ENCODE data around the gene RABEP2.
"Not testable (repeated sequence)": the region's sequence is repeated elsewhere in the genome, so short reads cannot be mapped to it uniquely, and the experiment has no call there.

RABEP2 gene

DNA sequence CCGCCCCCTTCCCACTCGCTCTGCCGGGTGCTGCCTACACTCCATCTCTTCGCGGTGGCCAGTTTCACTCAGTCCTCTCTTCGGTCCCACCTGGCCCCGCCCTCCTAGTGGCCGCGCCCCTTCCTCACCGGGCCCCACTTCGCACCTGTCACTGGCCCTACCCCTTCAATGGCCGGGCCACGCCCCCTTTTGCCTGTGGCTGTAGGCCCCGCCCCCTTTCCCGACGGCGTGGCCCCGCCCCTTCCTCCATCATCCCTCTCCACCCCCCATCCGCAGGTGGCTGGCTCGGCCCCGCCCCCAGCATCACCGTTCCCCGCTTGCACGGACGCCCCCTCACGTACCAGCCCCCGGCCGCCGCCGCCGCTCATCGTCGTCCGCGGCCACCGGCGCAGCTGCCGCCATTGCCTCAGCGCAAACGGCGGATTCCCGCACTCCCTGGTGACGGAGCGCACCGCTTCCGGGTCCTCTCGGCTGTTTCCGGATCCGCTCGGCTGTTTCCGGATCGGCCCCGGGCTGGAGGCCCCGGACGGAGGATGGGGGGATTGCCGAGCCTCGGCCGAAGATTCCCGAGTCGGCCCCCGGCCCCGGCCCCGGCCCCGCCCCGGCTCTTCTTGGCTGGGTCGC is at the start of gene RABEP2:
Gene RABEP2 (minus strand): TSS at position 477 of the 624 bp plus-strand sequence. CDS start 75 bp downstream, at position 402.
- DNase-seq (ENCODE audit: extremely low spot score), result peak; percentile 99
- TF ChIP-seq NFRKB (IDR thresholded peaks at IDR 0.05), result no peak
- TF ChIP-seq ZNF384 (IDR thresholded peaks at IDR 0.05), result no peak
- no peak for TF ChIP-seq BHLHE40 (IDR thresholded peaks at IDR 0.05; ENCODE audit: borderline replicate concordance)
- TF ChIP-seq L3MBTL2 (conservative IDR thresholded peaks at IDR 0.05), result peak; percentile 71
- TF ChIP-seq ARNT (IDR thresholded peaks at IDR 0.05), result no peak
- no peak for TF ChIP-seq FOXK2 (IDR thresholded peaks at IDR 0.05)
- TF ChIP-seq LEF1 (IDR thresholded peaks at IDR 0.05; ENCODE audit: borderline replicate concordance), result no peak
- no peak for TF ChIP-seq SUZ12 (IDR thresholded peaks at IDR 0.05)
- TF ChIP-seq CTBP1 (IDR thresholded peaks at IDR 0.05; ENCODE audit: borderline replicate concordance), result no peak
- TF ChIP-seq HDGF (IDR thresholded peaks at IDR 0.05; ENCODE audit: borderline replicate concordance), result no peak
- no peak for TF ChIP-seq PKNOX1 (IDR thresholded peaks at IDR 0.05)
- peak; percentile 78; the same call in 1 of the 2 replicates for TF ChIP-seq ELF4 (IDR thresholded peaks at IDR 0.05)
- TF ChIP-seq FOXA1 (IDR thresholded peaks at IDR 0.05), result no peak
- no peak for TF ChIP-seq TARDBP (IDR thresholded peaks at IDR 0.05)
- TF ChIP-seq FOXM1 (IDR thresholded peaks at IDR 0.05; ENCODE audit: borderline replicate concordance), result no peak
- peak; percentile 74 for TF ChIP-seq SP1 (IDR thresholded peaks at IDR 0.05)
- CTCF ChIA-PET, result no interaction called here
- POLR2A ChIA-PET, result interaction anchor here (0.9 to 2.4 kb wide), 4 partner anchors 11 to 76 kb away, joined by 3 to 16 read pairs (median 6); no protein-coding TSS in a partner anchor

DNA sequence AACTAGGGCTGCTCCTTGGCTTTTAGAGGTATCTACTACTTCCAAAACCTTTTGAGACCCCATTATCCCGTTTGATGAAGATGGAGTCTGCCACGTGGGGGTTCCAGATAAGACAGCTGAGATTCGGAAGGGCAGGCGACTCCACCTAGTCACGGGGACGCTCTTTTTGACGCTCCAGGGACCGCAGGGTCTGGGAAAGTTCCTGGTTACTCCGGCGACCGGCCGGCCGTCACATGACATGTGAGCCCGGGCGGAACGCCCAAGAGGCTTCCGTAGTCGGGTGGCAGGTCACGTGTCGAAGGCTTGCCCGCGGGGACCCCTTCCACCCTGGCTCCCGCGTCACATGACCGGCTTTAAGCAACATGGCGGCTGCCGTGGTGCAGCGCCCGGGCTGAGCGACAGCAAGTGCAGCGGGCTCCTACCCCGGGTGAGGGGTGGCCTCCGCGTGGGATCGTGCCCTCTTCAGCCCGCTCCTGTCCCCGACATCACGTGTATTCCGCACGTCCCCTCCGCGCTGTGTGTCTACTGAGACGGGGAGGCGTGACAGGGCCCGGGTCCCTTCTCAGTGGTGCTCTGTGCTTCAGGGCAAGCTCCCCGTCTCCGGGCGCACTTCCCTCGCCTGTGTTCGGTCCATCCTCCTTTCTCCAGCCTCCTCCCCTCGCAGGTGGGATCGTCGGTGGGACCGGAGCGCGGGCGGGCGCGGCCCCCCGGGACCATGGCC is 49.6 kb upstream of the RABEP2 start, which contains the start of gene SPNS1:
Gene SPNS1 (plus strand): TSS at position 342 of the 721 bp plus-strand sequence. CDS start 374 bp downstream, at position 716.
- ChIA-PET POLR2A (interaction anchor here (1.0 to 1.9 kb wide), 5 partner anchors 8 to 129 kb away, joined by 3 to 19 read pairs (median 4); partner anchors contain the start of gene NFATC2IP), CTCF (interaction anchor here (0.7 to 0.8 kb wide), 2 partner anchors 21 to 29 kb away, joined by 3 to 8 read pairs; no protein-coding TSS in a partner anchor)

GRCh38 chr16:28974007-28974436 is 49.0 kb upstream of the RABEP2 start:
- peak; percentile 75 for DNase-seq (ENCODE audit: extremely low spot score)
- TF ChIP-seq FOXM1 (IDR thresholded peaks at IDR 0.05; ENCODE audit: borderline replicate concordance) (no peak), FOXA1 (IDR thresholded peaks at IDR 0.05) (no peak), ELF4 (IDR thresholded peaks at IDR 0.05) (no peak), CTBP1 (IDR thresholded peaks at IDR 0.05; ENCODE audit: borderline replicate concordance) (0 out of 2 replicates have a peak, but pooled peaks have one; percentile 39)
- CTCF ChIA-PET, result interaction anchor here (0.7 to 0.8 kb wide), 2 partner anchors 21 to 29 kb away, joined by 3 to 8 read pairs; no protein-coding TSS in a partner anchor
- POLR2A ChIA-PET, result interaction anchor here (0.6 to 1.9 kb wide), 8 partner anchors 9 to 129 kb away, joined by 3 to 19 read pairs (median 4); partner anchors contain the start of genes NFATC2IP and TUFM

More for the DNA sequence above, 49.6 kb upstream of the RABEP2 start, which contains the start of gene SPNS1:
- TF ChIP-seq ARNT (IDR thresholded peaks at IDR 0.05) (no peak), PKNOX1 (IDR thresholded peaks at IDR 0.05) (peak; percentile 73), L3MBTL2 (conservative IDR thresholded peaks at IDR 0.05) (peak; percentile 88), FOXA1 (IDR thresholded peaks at IDR 0.05) (no peak), ELF4 (IDR thresholded peaks at IDR 0.05) (peak; percentile 68), CTBP1 (IDR thresholded peaks at IDR 0.05; ENCODE audit: borderline replicate concordance) (no peak), ZNF384 (IDR thresholded peaks at IDR 0.05) (no peak), HDGF (IDR thresholded peaks at IDR 0.05; ENCODE audit: borderline replicate concordance) (no peak)
- DNase-seq (ENCODE audit: extremely low spot score), result peak; percentile 98

- CTCF ChIA-PET; DNase-seq (ENCODE audit: extremely low spot score); POLR2A ChIA-PET: not testable (repeated sequence)
These were observed 44.7 kb upstream of the RABEP2 start for GRCh38 chr16:28969696-28970095.

GRCh38 chr16:28967156-28967555 is 42.1 kb upstream of the RABEP2 start:
- POLR2A ChIA-PET, result no interaction called here
- CTCF ChIA-PET, result no interaction called here
- DNase-seq (ENCODE audit: extremely low spot score), result no peak
- TF ChIP-seq CTBP1 (IDR thresholded peaks at IDR 0.05; ENCODE audit: borderline replicate concordance), result no peak
- no peak for TF ChIP-seq FOXA1 (IDR thresholded peaks at IDR 0.05)
- TF ChIP-seq FOXK2 (IDR thresholded peaks at IDR 0.05), result no peak
- TF ChIP-seq LEF1 (IDR thresholded peaks at IDR 0.05; ENCODE audit: borderline replicate concordance), result no peak
- no peak for TF ChIP-seq NFRKB (IDR thresholded peaks at IDR 0.05)
- TF ChIP-seq TARDBP (IDR thresholded peaks at IDR 0.05), result no peak
- TF ChIP-seq ARNT (IDR thresholded peaks at IDR 0.05), result no peak
- no peak for TF ChIP-seq L3MBTL2 (conservative IDR thresholded peaks at IDR 0.05)
- TF ChIP-seq ZNF384 (IDR thresholded peaks at IDR 0.05), result no peak
- TF ChIP-seq SUZ12 (IDR thresholded peaks at IDR 0.05), result no peak
- no peak for TF ChIP-seq PKNOX1 (IDR thresholded peaks at IDR 0.05)
- no peak for TF ChIP-seq BHLHE40 (IDR thresholded peaks at IDR 0.05; ENCODE audit: borderline replicate concordance)
- no peak for TF ChIP-seq FOXM1 (IDR thresholded peaks at IDR 0.05; ENCODE audit: borderline replicate concordance)

- DNase-seq (ENCODE audit: extremely low spot score), result no peak
- POLR2A ChIA-PET, result interaction anchor here (0.9 to 1.5 kb wide), 2 partner anchors 9 to 14 kb away, joined by 3 read pairs; partner anchors contain the start of gene NFATC2IP
- no peak for TF ChIP-seq NFRKB (IDR thresholded peaks at IDR 0.05)
- no peak for TF ChIP-seq FOXA1 (IDR thresholded peaks at IDR 0.05)
- CTCF ChIA-PET, result interaction anchor here (0.7 kb wide), 1 partner anchor 1128 kb away, joined by 3 read pairs; no protein-coding TSS in a partner anchor
These were observed 39.5 kb upstream of the RABEP2 start for GRCh38 chr16:28964496-28964895.
